Stimulated activated naive B cell treated with anti-CD40 and anti-IgM and Interleukin-4, amounts not matched to agents 10 μg/mL and 1 μg/mL and 100 μg/mL, for 72 hours (primary cell): ENCODE measurements around the gene RREB1.
"Not testable (repeated sequence)": the region's sequence is repeated elsewhere in the genome, so short reads cannot be mapped to it uniquely, and the experiment has no call there.

Experiments used
- ATAC-seq, 2 donors: fragments of 150-1000 bp; cut with Tn5 transposase; replicated peaks; 2 replicates each; pipeline ENCODE4 v1.10.0; 2021; ENCODE audit warnings: moderate library complexity in 1 of 2
- DNase-seq: peaks from one replicate; pipeline ENCODE4 v3.0.0; 2021
- H3K27ac Mint-ChIP-seq: one replicate; pipeline ENCODE4 v1.8.0; 2022; ENCODE audit warnings: mild to moderate bottlenecking, mixed read lengths
- H3K27me3 Mint-ChIP-seq, 2 donors: one replicate each; pipeline ENCODE4 v1.8.0; 2022; ENCODE audit warnings: mixed read lengths in 2 of 2
- H3K36me3 Mint-ChIP-seq, 2 donors: one replicate each; pipeline ENCODE4 v1.8.0; 2022; ENCODE audit warnings: mixed read lengths in 2 of 2, mild to moderate bottlenecking in 1 of 2
- H3K4me1 Mint-ChIP-seq, 2 donors: one replicate each; pipeline ENCODE4 v1.8.0; 2022; ENCODE audit warnings: mixed read lengths in 2 of 2, mild to moderate bottlenecking in 1 of 2
- H3K4me3 Mint-ChIP-seq, 2 donors: one replicate each; pipeline ENCODE4 v1.8.0; 2022; ENCODE audit warnings: mild to moderate bottlenecking in 2 of 2, mixed read lengths in 2 of 2, moderate library complexity in 1 of 2
- H3K9me3 Mint-ChIP-seq, 2 donors: one replicate each; pipeline ENCODE4 v1.8.0; 2022; ENCODE audit warnings: mixed read lengths in 2 of 2, mild to moderate bottlenecking in 1 of 2

RREB1 gene

DNA sequence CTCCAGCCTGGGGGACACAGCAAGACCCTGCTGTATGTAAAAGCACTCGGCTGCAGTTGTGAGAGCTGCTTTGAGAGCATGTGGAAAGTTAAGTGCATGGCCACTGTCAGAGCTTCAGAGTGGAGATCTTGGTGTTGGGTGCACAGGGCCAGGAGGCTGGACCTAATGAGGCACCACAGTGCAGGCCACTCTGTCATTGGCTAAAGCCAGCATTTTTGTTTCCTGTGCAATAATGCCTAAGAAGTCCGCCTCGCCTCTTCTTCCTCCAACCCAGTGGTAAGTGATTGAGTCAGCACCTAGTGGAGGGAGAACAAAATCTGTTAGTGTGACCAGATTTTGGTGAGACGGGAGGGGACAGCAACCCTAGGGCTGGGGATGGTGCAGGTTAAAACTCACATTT is 144.6 kb downstream of the RREB1 start:
- H3K9me3 Mint-ChIP-seq: peaks cover 0 to 2% of the 10 kb centered on the region in 2 donors
- DNase-seq: no peak
- no peak overlapping the region for H3K4me3 Mint-ChIP-seq
- peaks cover 21 to 34% of the 10 kb centered on the region in 2 donors for H3K36me3 Mint-ChIP-seq
- no peak overlapping the region for H3K27ac Mint-ChIP-seq
- no peak for ATAC-seq
- H3K27me3 Mint-ChIP-seq: no peaks in the 10 kb centered on the region
- H3K4me1 Mint-ChIP-seq: peaks cover 2 to 9% of the 10 kb centered on the region in 2 donors

DNA sequence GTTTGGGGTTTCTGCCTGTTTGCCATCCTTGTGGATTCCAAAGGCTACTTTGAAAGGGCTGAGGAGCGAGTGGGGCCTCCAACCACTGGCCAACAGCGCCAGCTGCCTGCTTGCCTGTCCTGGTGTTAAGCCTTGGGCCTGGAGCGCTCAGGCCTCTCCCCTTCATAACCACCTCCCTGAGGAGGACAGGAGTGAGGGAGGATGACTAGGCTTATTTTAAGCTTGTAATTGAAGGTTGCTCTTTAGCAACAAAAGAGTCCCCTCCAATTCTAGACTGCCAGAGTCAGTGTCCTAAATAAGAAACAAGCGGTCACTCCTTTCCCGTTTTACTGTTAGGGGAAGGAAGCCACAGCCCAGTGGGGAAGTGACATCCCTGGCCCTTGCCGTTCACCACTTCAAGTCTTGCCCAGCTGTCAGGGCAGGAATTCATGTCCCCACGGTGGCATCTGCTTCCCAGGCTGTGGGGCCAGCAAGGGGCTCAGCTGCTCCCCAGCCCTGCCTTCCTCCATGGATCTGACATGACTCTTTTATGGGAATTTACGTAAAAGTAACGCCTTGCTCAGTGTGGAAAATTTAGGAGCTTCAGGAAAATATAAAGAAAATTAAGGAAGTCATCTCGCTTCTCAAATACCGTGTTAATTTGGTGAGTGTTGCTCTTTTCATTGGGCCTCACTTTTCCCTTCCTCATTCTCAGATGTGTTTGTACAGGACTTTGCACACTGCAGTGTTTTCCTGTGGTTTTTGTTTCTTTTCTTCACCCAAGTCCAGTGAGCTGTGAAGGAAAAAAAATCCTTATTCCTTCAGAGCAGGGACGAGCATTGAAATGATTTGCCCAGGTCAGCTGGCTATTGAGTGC is 147.4 kb downstream of the RREB1 start:
- Mint-ChIP-seq H3K4me1 (peaks cover 2 to 8% of the 10 kb centered on the region in 2 donors), H3K36me3 (peaks cover 8 to 15% of the 10 kb centered on the region in 2 donors), H3K9me3 (peaks cover 0 to 2% of the 10 kb centered on the region in 2 donors), H3K27me3 (peaks cover 9 to 13% of the 10 kb centered on the region in 2 donors), H3K27ac (no peak overlapping the region), H3K4me3 (no peak overlapping the region)
- DNase-seq: no peak
- ATAC-seq: no peak

DNA sequence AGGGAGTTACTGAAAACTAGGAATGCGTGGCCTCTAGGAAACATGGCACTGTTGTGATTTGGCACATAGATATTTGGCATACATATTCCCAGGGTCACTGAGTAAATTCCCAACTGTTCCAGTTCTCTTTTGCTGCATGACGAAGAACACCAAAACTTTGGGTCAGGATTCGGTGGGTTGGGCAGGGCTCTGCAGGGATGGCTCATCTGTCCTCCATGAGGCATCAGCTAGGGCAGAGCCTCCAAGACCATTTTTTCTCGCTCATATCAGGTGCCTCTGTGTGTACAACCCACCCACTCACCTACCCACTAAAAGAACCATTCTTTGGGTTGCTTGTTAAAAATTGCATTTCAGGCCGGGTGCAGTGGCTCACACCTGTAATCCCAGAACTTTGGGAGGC is 148.2 kb downstream of the RREB1 start:
- ATAC-seq (no peak), DNase-seq (no peak)
- no peak overlapping the region for H3K27ac Mint-ChIP-seq
- H3K9me3 Mint-ChIP-seq: peaks cover 0 to 2% of the 10 kb centered on the region in 2 donors
- peaks cover 4 to 11% of the 10 kb centered on the region in 2 donors for H3K36me3 Mint-ChIP-seq
- H3K27me3 Mint-ChIP-seq: peaks cover 13 to 20% of the 10 kb centered on the region in 2 donors
- H3K4me1 Mint-ChIP-seq: peaks cover 8 to 15% of the 10 kb centered on the region in 2 donors
- H3K4me3 Mint-ChIP-seq: no peak overlapping the region

GRCh38 chr6:7256785-7257184 is 149.0 kb downstream of the RREB1 start:
- peaks cover 0 to 2% of the 10 kb centered on the region in 2 donors for H3K9me3 Mint-ChIP-seq
- H3K4me3 Mint-ChIP-seq: no peak overlapping the region
- no peak overlapping the region for H3K27ac Mint-ChIP-seq
- ATAC-seq (no peak), DNase-seq (no peak)
- peaks cover 13 to 20% of the 10 kb centered on the region in 2 donors for H3K27me3 Mint-ChIP-seq
- peaks cover 11 to 23% of the 10 kb centered on the region in 2 donors for H3K4me1 Mint-ChIP-seq
- peaks cover 4 to 11% of the 10 kb centered on the region in 2 donors for H3K36me3 Mint-ChIP-seq

DNA sequence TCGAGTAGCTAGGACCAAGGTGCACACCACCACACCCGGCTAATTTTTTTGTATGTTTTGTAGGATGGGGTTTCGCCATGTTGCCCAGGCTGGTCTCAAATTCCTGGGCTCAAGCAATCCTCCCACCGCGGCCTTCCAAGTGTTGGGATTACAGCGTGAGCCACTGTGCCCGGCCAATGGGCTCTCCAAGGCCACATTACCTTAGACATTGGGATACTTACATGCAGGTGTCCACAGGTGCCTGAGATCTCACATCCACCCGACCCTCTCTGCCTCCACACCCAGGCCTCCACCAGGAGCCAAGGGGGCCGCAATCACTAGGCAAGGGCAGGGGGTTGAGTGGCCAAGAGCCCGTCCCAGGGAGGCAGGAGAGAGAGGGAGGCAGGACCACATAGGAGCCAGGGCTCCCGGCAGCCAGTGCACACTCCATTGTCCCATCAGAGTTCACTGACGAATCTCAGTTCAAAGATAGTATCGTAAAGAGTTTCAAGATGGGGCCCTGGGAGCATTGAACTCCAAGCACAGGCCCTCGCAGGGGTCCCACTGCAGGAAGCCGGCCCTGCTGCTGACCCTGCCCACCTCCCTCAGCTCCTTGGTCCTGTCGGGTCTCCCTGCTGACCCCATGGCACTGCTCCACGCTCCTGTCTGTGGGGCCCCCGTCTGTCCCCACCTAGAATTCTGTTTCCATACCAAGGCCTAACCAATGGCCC is 149.9 kb downstream of the RREB1 start:
- no peak overlapping the region for H3K4me3 Mint-ChIP-seq

GRCh38 chr6:7258231-7258763 is 150.5 kb downstream of the RREB1 start:
- Mint-ChIP-seq H3K36me3 (peaks cover 4% of the 10 kb centered on the region in 2 donors), H3K27me3 (peaks cover 13 to 20% of the 10 kb centered on the region in 2 donors), H3K4me3 (no peak overlapping the region), H3K9me3 (peaks cover 2 to 3% of the 10 kb centered on the region in 2 donors), H3K27ac (no peak overlapping the region), H3K4me1 (peaks cover 16 to 30% of the 10 kb centered on the region in 2 donors)
- ATAC-seq (no peak), DNase-seq (no peak)

More for the DNA sequence above, 149.9 kb downstream of the RREB1 start:
- ATAC-seq (no peak), DNase-seq (no peak)
- peaks cover 4% of the 10 kb centered on the region in 2 donors for H3K36me3 Mint-ChIP-seq
- peaks cover 2 to 3% of the 10 kb centered on the region in 2 donors for H3K9me3 Mint-ChIP-seq
- peaks cover 16 to 30% of the 10 kb centered on the region in 2 donors for H3K4me1 Mint-ChIP-seq
- H3K27me3 Mint-ChIP-seq: peaks cover 13 to 20% of the 10 kb centered on the region in 2 donors
- H3K27ac Mint-ChIP-seq: no peak overlapping the region

DNA sequence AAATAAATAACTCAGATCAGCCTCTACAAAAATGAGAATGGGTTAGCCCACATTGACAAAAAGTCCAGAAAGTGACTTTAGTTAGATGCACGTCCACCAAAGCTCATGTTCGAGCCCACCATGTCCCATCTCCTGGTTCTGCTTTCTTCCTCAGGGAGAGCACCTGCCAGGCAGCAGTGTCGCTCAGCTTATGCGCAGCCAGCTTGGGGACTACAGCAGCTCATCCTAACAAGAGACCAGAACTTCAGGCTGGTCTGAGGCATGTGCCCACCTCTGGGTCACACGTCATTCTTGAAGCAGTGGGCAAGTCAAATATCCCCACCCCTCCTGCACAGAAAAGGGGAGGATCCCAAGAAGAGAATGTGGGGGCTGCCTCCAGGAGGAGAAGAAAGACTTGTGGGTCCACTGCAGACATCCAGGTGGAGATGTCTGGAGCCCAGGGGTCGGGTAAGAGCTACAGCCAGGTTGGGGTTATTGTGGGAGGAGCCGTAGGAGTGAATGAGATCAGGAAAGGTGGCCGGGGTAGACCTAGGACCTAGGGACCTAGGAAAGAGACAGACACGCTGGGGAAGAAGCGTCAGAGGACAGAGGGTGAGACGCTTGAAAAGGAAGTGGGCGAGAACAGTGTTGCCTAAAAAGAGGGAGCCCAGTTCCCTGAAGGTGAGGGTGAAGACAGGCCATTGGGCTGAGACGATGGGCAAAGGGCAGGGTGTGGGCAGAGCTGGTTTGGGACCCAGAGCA is 152.7 kb downstream of the RREB1 start:
- H3K27ac Mint-ChIP-seq: peak overlapping the region; percentile 86
- ATAC-seq: peak; percentile 21 to 33
- peaks cover 16 to 30% of the 10 kb centered on the region in 2 donors for H3K4me1 Mint-ChIP-seq

DNA sequence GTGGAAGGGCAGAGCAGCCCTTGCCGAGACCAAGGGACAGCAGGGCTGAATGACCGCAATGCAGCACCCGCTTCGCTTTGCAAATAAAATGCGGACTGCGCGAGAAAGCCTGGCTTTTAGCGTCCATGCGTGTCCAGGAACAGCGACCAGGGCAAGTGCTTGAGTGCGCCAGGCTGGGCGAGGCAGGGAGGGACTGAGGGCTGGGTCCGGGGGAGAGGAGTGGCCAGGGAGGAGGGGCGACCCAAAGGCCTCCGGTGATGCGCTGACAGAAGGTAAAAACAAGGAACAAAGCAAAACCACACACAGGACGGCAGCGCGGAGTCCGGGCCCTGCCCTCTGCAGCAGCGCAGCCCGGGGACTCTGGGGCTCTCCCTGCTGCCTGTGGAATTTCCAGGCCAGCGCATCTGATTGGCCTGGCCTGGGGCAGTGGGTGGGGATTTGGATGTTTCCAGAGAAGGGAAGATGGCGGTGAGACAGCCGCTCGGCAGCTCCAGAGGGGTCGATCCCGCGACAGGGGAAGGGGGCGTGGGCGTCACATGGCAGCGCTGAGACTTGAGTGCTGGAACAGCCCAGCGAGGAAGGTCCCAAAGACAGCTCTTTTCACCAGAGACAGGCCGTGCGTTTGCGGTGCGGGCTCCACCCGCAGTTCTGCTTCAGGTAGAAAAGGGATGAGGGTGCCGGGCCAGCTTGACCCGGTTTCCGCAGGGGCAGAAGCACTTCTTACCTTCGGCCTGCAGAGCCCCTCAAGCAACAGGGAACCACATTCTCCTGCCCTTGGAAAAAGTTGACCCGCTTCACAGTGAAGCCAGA is 153.5 kb downstream of the RREB1 start:
- Mint-ChIP-seq H3K4me1 (peaks cover 16 to 30% of the 10 kb centered on the region in 2 donors), H3K27me3 (peaks cover 13 to 20% of the 10 kb centered on the region in 2 donors), H3K27ac (peak overlapping the region; percentile 86), H3K9me3 (peaks cover 3 to 4% of the 10 kb centered on the region in 2 donors), H3K36me3 (peaks cover 4% of the 10 kb centered on the region in 2 donors), H3K4me3 (peak overlapping the region; percentile 88 to 96)
- peak; percentile 95 for ATAC-seq
- DNase-seq: peak; percentile 70

More for the DNA sequence above, 152.7 kb downstream of the RREB1 start:
- Mint-ChIP-seq H3K27me3 (peaks cover 13 to 20% of the 10 kb centered on the region in 2 donors), H3K36me3 (peaks cover 4% of the 10 kb centered on the region in 2 donors), H3K9me3 (peaks cover 2 to 3% of the 10 kb centered on the region in 2 donors), H3K4me3 (peak overlapping the region; percentile 88 to 96)
- no peak for DNase-seq

GRCh38 chr6:7261852-7262461 is 154.2 kb downstream of the RREB1 start:
- H3K9me3 Mint-ChIP-seq: peaks cover 2 to 3% of the 10 kb centered on the region in 2 donors
- H3K4me1 Mint-ChIP-seq: peaks cover 16 to 30% of the 10 kb centered on the region in 2 donors
- H3K27ac Mint-ChIP-seq: peak overlapping the region; percentile 63
- no peak for DNase-seq
- peaks cover 13 to 20% of the 10 kb centered on the region in 2 donors for H3K27me3 Mint-ChIP-seq
- H3K4me3 Mint-ChIP-seq: peak overlapping the region; percentile 88 to 96
- no peak for ATAC-seq
- no peaks in the 10 kb centered on the region for H3K36me3 Mint-ChIP-seq

GRCh38 chr6:7262746-7263518 is 155.2 kb downstream of the RREB1 start:
- H3K4me1 Mint-ChIP-seq: peaks cover 16 to 30% of the 10 kb centered on the region in 2 donors
- H3K36me3 Mint-ChIP-seq: peaks cover 3 to 5% of the 10 kb centered on the region in 2 donors
- peak overlapping the region in 1 of 2 donors; percentile 88 for H3K4me3 Mint-ChIP-seq

DNA sequence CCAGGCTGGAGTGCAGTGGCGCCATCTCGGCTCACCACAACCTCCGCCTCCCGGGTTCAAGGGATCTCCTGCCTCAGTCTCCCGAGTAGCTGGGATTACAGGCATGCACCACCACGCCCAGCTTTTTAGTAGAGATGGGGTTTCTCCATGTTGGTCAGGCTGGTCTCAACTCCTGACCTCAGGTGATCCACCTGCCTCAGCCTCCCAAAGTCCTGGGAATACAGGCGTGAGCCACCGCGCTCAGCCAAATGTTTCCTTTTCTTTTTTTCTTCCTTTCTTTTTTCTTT is 155.7 kb downstream of the RREB1 start:
- H3K9me3 Mint-ChIP-seq: not testable (repeated sequence)

More at GRCh38 chr6:7262746-7263518, 155.2 kb downstream of the RREB1 start:
- no peak for DNase-seq
- Mint-ChIP-seq H3K27ac (no peak overlapping the region), H3K27me3 (peaks cover 13 to 20% of the 10 kb centered on the region in 2 donors), H3K9me3 (peaks cover 2 to 3% of the 10 kb centered on the region in 2 donors)
- no peak for ATAC-seq

GRCh38 chr6:7264041-7264440 is 156.3 kb downstream of the RREB1 start:
- ATAC-seq: no peak
- Mint-ChIP-seq H3K27me3 (peaks cover 12 to 19% of the 10 kb centered on the region in 2 donors), H3K27ac (peak overlapping the region; percentile 14), H3K36me3 (peaks cover 3 to 12% of the 10 kb centered on the region in 2 donors), H3K9me3 (peaks cover 2 to 3% of the 10 kb centered on the region in 2 donors), H3K4me3 (no peak overlapping the region), H3K4me1 (peaks cover 15 to 30% of the 10 kb centered on the region in 2 donors)
- DNase-seq: no peak

More for the DNA sequence above, 155.7 kb downstream of the RREB1 start:
- peaks cover 13 to 20% of the 10 kb centered on the region in 2 donors for H3K27me3 Mint-ChIP-seq
- not testable (repeated sequence) for DNase-seq, H3K36me3 Mint-ChIP-seq, ATAC-seq, H3K27ac Mint-ChIP-seq, H3K4me3 Mint-ChIP-seq
- peaks cover 16 to 30% of the 10 kb centered on the region in 2 donors for H3K4me1 Mint-ChIP-seq
